Thyroid gland (tissue), 4 donors: ENCODE data around the gene SOAT2. TPM values are rescaled to one million over a fixed set of nuclear protein-coding genes. Genes with fewer than 3 reads are reported as not detected.

Experiments
- DNase-seq, 2 donors: peaks; one replicate each; pipeline ENCODE4 v3.0.0-alpha.2; 2019
- H3K27ac ChIP-seq, 3 donors: fragments of 200-600 bp; sonication (generic); 1 replicate in 2 of 3; 2 replicates in 1 of 3; pipeline ENCODE4 v1.5.1; 2016 to 2019; ENCODE audit warnings: mild to moderate bottlenecking in 1 of 3, moderate library complexity in 1 of 3
- H3K27me3 ChIP-seq: fragments of 200-600 bp; sonication (generic); one replicate; pipeline ENCODE4 v1.5.1; 2019
- H3K36me3 ChIP-seq, 2 donors: fragments of 200-600 bp; sonication (generic); one replicate each; pipeline ENCODE4 v1.5.1; 2016 to 2019
- H3K4me1 ChIP-seq, 2 donors: fragments of 200-600 bp; sonication (generic); one replicate each; pipeline ENCODE4 v1.5.1; 2017 to 2019
- H3K4me3 ChIP-seq, 3 donors: fragments of 200-600 bp; sonication (generic); replicated peaks in 1 of 3; 1 replicate in 2 of 3; 2 replicates in 1 of 3; pipeline ENCODE4 v1.5.1; 2016; ENCODE audit warnings: mild to moderate bottlenecking in 1 of 3
- H3K9me3 ChIP-seq: fragments of 200-600 bp; sonication (generic); one replicate; pipeline ENCODE4 v1.5.1; 2017
- CTCF ChIP-seq, 6 experiments: fragments of 200-600 bp in 3 of 6; fragments of 450-650 bp in 3 of 6; sonication (generic) in 3 of 6; IDR thresholded peaks; one replicate each; pipeline ENCODE4 v1.5.1; 2016 to 2019; ENCODE audit warnings: antibody characterized with exemption in 6 of 6, mild to moderate bottlenecking in 2 of 6, inconsistent platforms in 1 of 6, moderate library complexity in 1 of 6
- POLR2A ChIP-seq, 2 donors: fragments of 450-650 bp; IDR thresholded peaks; one replicate each; pipeline ENCODE4 v1.6.1; 2017; ENCODE audit warnings: antibody characterized with exemption in 2 of 2, mild to moderate bottlenecking in 2 of 2, moderate library complexity in 1 of 2
- WGBS, 2 donors: methylation state at CpG; one replicate each; pipeline ENCODE4 v1.1.5; 2017; 5-methylcytosine and 5-hydroxymethylcytosine counted together
- intact Hi-C: fragments of 100-400 bp; cut with DNase I; formaldehyde crosslinking; loops from one replicate; pipeline ENCODE4 v1.15.1; 2023
- total RNA-seq, 4 donors: library from RNA; depleted of rRNA; stranded (reverse); fragments of >200 nt; gene quantifications; one replicate each; pipeline ENCODE4 v1.2.3, GENCODE V29; 2016

The SOAT2 gene
- total RNA-seq, 4 donors from 2014 or later = 0.40 TPM; not detected in 3

GRCh38 chr12:53143355-53143754 lies 40.1 kb downstream of the SOAT2 start:
- no peaks in the 10 kb centered on the region for H3K9me3 ChIP-seq
- no peak for DNase-seq
- intact Hi-C loops = no loop called here
- no peak overlapping the region for H3K4me3 ChIP-seq
- TF ChIP-seq POLR2A (IDR thresholded peaks at IDR 0.05) (no peak), CTCF (IDR thresholded peaks at IDR 0.05) (no peak)
- H3K27ac ChIP-seq = no peak overlapping the region
- no peaks in the 10 kb centered on the region for H3K27me3 ChIP-seq
- no peaks in the 10 kb centered on the region for H3K36me3 ChIP-seq
- WGBS, 2 donors = 86 to 90% methylated on average over 4 of the region's 4 CpGs
- no peaks in the 10 kb centered on the region for H3K4me1 ChIP-seq

GRCh38 chr12:53145383-53146260 lies 42.3 kb downstream of the SOAT2 start:
- H3K27me3 ChIP-seq = no peaks in the 10 kb centered on the region
- no peak overlapping the region for H3K27ac ChIP-seq
- 85 to 94% methylated on average over 5 of the region's 5 CpGs for WGBS, 2 donors
- TF ChIP-seq POLR2A (IDR thresholded peaks at IDR 0.05) = no peak
- TF ChIP-seq CTCF (IDR thresholded peaks at IDR 0.05) = no peak
- no peak for DNase-seq
- intact Hi-C loops = no loop called here
- H3K9me3 ChIP-seq = no peaks in the 10 kb centered on the region
- H3K4me3 ChIP-seq = no peak overlapping the region
- no peaks in the 10 kb centered on the region for H3K4me1 ChIP-seq
- H3K36me3 ChIP-seq = no peaks in the 10 kb centered on the region

- Histone ChIP-seq H3K36me3 (no peaks in the 10 kb centered on the region), H3K9me3 (no peaks in the 10 kb centered on the region), H3K27ac (no peak overlapping the region), H3K4me1 (no peaks in the 10 kb centered on the region), H3K4me3 (no peak overlapping the region), H3K27me3 (no peaks in the 10 kb centered on the region)
- WGBS, 2 donors = 87% methylated on average over 5 of the region's 5 CpGs
- DNase-seq = no peak
- intact Hi-C loops = no loop called here
- no peak for TF ChIP-seq POLR2A (IDR thresholded peaks at IDR 0.05)
- TF ChIP-seq CTCF (IDR thresholded peaks at IDR 0.05) = no peak
These were observed 43.9 kb downstream of the SOAT2 start for GRCh38 chr12:53147181-53147580.

GRCh38 chr12:53147653-53148052 lies 44.4 kb downstream of the SOAT2 start:
- Histone ChIP-seq H3K27ac (no peak overlapping the region), H3K27me3 (no peaks in the 10 kb centered on the region), H3K9me3 (no peaks in the 10 kb centered on the region), H3K36me3 (no peaks in the 10 kb centered on the region), H3K4me1 (no peaks in the 10 kb centered on the region), H3K4me3 (no peak overlapping the region)
- no peak for TF ChIP-seq CTCF (IDR thresholded peaks at IDR 0.05)
- TF ChIP-seq POLR2A (IDR thresholded peaks at IDR 0.05) = no peak
- DNase-seq = no peak
- 88 to 91% methylated on average over 15 of the region's 15 CpGs for WGBS, 2 donors
- intact Hi-C loops = no loop called here

- WGBS, 2 donors = 94% methylated on average over 6 of the region's 6 CpGs
- Histone ChIP-seq H3K4me1 (no peaks in the 10 kb centered on the region), H3K4me3 (no peak overlapping the region), H3K9me3 (no peaks in the 10 kb centered on the region), H3K36me3 (no peaks in the 10 kb centered on the region), H3K27me3 (no peaks in the 10 kb centered on the region), H3K27ac (no peak overlapping the region)
- no peak for DNase-seq
- intact Hi-C loops = no loop called here
- no peak for TF ChIP-seq CTCF (IDR thresholded peaks at IDR 0.05)
- no peak for TF ChIP-seq POLR2A (IDR thresholded peaks at IDR 0.05)
These were observed 47.8 kb downstream of the SOAT2 start for GRCh38 chr12:53151039-53151438.
